Measurements from ENCODE around the gene JUNB.

Gene JUNB

DNA sequence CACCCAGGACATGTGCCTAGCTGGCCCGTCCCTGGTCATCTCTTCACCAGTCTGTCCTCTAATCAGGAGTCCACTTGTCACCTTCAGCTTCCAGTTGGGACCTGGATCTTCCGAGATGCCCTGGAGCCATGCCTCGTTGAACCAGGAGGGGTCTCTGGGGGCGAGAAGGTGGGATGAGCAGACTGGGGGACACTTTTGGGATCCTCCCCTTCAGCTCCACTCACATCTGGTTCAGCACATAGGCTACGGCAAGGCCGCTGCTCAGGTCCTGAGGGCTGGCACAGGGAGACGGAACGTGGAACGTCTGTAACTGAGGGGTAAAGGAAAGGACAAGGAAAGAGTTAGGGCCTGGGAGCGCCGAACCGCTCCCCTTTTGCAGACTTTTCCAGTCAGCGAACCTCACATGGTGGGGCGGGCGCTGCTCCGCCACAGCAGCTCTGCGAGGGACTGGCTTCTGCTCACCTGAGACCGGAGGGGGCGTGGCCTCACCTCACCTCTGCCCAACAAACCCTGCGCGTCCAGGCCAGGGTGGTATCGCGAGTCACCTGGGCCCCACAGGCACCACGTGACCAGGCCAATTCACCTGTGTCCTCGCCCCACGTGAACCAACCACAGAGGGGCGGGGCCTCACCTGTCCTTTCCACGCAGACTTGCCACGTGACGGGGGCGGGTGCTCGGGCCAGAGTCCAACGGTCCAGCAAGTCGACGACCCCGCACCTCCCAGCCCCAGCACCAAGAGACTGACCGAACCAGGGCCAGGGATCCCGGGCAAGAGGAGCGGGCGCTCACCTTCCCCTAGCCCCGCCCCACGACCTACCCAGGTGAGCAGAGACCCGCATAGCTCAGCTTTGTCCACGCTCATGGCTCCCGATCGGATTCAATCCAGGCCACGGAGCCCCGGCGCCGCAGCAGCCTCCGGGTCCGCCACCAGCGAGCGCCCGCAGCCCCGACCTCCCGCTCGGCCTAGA, 16.4 kb upstream of the JUNB start, which contains the start of gene HOOK2:
HOOK2 (minus strand) TSS at position 965 of the 968 bp plus-strand sequence; CDS start at position 862, 103 bp downstream.
- no peak for DNase-seq

- peak; percentile 86 for DNase-seq
These were observed 13.9 kb upstream of the JUNB start for GRCh38 chr19:12777217-12778016.

- DNase-seq, result peak; percentile 68
These were observed 13.0 kb upstream of the JUNB start for GRCh38 chr19:12778017-12778904.

DNA sequence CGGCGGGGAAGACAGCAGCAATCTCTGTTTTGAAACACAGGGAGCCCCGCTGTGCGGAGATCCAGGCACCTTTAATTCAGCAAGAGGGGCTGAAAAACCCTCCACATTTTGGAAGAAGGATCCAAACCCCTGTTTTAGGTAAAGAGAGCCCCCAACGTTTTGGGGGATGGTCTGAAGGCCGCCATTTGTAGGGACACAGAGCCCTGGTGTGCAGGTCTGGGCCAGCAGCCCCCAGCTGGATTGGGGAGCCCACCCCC, 12.5 kb upstream of the JUNB start:
- DNase-seq, result no peak

DNA sequence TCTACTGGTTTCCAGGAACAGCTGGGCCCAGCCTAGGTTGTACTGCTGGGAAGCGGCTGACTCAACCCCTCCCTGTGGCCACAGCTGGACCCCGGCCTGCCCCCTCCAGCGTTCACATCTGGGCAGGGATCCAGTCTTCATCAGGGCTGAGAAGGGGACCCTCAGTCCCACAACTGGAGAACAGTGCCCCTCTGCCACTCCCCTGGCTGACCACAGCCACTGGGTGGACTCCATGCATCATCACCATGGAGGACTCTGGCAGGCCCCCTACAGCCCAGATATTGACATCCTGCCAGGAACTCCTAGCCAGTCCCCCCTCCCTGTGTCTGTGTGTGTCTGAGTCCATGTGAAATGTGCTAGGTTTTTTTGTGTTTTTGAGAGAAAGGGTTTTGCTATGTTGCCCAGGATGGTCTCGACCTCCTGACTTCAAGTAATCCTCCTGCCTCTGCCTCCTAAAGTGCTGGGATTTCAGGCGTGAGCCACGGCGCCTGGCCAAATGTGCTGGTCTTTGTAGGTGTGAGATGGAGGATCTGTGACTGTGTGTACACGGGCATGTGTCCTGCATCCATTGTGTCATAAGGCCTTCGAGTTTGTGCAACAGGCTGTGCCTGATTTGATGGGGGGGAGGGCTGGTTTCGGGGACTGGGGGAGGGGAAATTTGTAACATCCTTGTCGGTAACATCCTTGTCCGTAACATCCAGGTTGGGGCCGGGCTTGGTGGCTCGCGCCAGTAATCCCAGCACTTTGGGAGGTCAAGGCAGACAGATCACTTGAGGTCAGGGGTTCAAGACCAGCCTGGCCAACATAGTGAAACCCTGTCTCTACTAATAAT, 11.9 kb upstream of the JUNB start:
- DNase-seq, result no peak

- no peak for DNase-seq
These were observed 9.2 kb upstream of the JUNB start for GRCh38 chr19:12782174-12782423.

- peak; percentile 95 for DNase-seq
These were observed 8.6 kb upstream of the JUNB start for GRCh38 chr19:12782424-12783290.

DNA sequence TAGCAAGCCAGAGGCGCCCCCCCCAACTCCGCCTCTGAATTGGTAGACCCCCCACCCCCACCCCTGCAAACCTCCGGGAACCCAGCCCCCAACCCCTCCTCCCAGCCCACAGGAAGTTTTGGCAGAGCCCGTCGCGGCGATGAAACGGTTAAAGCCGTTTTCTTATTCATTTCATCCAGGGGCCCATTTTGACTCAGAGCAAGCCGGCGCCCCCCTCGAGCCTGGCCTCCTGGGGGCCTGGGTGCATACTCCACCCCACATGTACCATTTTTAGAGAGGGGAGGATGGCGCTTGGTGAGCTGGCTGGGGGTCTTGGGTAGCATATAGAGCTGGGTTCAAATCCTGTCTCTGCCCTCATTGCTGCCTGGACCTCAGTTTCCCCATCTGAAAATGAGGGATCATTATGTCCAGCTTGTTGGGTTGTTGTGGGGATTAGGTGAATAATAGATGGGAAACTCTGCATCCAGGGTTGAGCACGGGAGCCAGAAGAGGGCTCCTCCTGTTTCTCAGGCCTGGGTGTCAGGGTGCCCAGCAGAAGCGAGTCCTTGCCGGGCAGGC, 7.9 kb upstream of the JUNB start:
- peak; percentile 93 for DNase-seq

GRCh38 chr19:12783849-12784393, 7.4 kb upstream of the JUNB start:
- peak; percentile 52 for DNase-seq

DNA sequence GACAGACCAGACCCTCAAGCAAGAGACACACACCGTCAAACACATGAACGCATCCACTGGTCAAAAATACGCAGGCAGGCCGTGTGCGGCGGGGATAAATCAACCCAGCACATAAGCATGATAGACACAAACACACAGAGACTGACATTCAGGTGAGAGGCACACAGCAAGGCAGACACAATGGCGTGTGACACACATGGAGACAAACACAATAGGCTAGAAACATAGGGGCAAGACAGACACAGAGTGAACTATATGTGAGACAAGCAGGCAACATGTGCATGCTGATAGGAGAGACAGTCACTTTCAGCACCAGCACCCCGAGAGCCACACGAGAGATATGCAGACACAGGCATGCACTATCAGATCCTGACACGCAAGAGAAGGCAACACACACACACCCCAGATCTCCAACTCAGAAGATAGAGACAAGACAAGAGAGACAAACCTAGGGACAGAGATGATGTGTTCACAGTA, 6.9 kb upstream of the JUNB start:
- DNase-seq, result peak; percentile 34

- peak; percentile 48 for DNase-seq
These were observed 6.3 kb upstream of the JUNB start for GRCh38 chr19:12784871-12785430.

DNA sequence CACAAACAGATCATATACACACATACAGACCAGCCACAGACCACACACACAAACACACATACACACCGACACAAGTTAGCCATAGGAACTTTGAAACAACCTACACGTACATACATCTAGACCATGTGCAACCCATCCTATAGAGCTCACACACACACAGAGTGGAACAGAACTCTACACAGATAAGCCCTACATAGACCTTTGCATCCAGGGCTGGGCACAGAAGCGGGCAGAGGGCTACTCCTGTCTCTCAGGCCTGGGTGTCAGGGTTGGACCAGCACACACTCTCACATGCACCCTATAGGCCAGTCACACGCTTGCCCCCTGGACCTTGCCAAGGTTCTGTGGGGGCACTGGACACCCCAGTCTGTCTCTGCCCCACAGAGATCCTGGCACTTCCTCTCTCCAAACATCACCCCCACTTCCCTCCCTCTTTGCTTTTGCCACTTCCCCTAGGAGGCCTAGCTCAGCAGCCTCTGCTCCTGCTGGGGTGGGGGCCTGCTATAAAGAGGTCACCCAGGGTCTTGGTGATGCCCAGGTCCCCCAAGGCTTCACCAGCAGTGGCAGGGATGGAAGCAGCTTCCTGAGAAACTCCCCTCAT, 5.8 kb upstream of the JUNB start:
- DNase-seq, result no peak

GRCh38 chr19:12786141-12786870, 5.0 kb upstream of the JUNB start:
- peak; percentile 19 for DNase-seq

- DNase-seq, result no peak
These were observed 4.3 kb upstream of the JUNB start for GRCh38 chr19:12786952-12787351.

DNA sequence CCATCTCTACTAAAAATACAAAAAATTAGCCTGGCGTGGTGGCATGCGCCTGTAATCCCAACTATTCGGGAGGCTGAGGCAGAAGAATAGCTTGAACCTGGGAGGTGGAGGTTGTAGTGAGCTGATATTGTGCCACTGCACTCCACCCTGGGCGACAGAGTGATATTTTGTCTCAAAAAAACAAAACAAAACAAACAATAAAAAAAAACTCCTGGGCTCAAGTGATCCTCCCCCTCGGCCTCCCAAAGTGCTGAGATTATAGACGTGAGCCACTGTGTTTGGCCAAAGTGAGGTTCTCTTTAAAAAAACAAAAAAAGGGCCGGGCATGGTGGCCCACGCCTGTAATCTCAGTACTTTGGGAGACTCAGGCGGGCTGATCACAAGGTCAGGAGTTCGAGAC, 3.8 kb upstream of the JUNB start:
- DNase-seq, result no peak

DNA sequence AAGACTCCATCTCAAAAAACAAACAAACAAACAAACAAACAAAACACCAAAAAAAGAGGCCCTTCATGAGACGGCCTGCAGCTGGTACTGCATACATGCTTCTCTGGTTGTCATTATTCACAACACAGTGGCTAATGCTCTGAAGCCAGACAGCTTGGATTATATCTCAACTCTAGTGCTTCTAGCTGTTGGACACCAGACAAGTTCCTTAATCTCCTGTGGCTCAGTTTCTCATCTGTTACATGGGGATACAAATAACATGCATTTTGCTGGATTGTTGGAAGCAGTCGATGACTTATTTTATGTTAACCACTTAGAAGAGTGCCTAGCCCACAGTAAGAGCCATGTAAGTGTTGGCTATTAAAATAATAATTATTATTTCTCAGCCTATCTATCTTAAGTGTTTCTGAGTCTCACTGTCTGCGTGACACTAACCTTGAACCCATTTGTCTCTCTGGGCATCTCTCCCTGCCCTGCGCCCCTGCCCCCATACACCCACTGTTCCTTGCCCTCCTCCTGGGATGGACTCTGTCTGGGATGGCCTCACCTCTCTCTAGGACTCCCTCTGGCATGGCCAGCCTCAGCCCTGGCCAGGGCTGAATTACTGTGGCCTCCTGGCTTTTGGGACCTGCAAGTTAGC, 3.1 kb upstream of the JUNB start:
- DNase-seq, result no peak

- DNase-seq, result peak; percentile 54
These were observed 2.6 kb upstream of the JUNB start for GRCh38 chr19:12788682-12789097.
